HG03354 (cell line): Measurements from ENCODE around the gene COX7A2L.
"Not testable (repeated sequence)": the region's sequence is repeated elsewhere in the genome, so short reads cannot be mapped to it uniquely, and the experiment has no call there.

Source experiments
- ATAC-seq: cut with Tn5 transposase; IDR thresholded peaks from one replicate; pipeline ENCODE4 v1.9.1; 2021; ENCODE audit warnings: mild to moderate bottlenecking; ENCODE audit not compliant: unreplicated experiment, poor library complexity, severe bottlenecking

Gene COX7A2L

GRCh38 chr2:42342061-42342794 is 18.8 kb downstream of the COX7A2L start:
- ATAC-seq: no peak

DNA sequence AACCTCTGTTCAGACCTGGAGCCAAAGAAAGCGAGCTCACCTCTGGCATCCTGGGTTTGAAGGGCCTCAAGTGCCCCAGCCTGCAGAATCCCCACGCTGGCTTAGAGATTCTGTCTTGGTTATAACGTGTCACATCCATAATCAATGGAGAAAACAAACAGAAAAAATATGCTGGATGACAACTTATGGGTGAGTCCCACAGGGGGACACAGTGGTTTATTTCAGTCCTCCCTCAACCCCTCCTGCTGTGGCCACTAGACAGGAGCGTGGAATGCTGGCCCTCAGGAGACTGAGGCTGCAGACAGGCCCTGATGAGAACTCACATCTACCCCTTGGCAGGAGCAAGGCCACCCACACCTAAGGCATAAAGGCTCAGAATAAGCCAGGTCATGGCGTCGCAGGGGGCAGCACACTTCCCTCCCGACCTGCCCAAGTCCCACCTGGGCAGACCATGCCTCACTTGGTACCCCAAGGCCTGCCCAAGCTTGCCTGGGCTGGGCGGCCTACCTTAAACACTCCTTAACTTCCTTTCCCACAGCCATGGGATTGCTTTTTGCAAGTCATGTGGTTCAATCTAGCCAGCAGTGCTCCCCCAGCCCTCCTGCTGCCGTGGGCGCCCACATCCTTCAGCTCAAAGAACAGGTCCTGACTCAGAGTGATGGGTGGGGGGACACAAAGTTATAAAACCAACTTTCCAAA is 19.9 kb downstream of the COX7A2L start:
- no peak for ATAC-seq

DNA sequence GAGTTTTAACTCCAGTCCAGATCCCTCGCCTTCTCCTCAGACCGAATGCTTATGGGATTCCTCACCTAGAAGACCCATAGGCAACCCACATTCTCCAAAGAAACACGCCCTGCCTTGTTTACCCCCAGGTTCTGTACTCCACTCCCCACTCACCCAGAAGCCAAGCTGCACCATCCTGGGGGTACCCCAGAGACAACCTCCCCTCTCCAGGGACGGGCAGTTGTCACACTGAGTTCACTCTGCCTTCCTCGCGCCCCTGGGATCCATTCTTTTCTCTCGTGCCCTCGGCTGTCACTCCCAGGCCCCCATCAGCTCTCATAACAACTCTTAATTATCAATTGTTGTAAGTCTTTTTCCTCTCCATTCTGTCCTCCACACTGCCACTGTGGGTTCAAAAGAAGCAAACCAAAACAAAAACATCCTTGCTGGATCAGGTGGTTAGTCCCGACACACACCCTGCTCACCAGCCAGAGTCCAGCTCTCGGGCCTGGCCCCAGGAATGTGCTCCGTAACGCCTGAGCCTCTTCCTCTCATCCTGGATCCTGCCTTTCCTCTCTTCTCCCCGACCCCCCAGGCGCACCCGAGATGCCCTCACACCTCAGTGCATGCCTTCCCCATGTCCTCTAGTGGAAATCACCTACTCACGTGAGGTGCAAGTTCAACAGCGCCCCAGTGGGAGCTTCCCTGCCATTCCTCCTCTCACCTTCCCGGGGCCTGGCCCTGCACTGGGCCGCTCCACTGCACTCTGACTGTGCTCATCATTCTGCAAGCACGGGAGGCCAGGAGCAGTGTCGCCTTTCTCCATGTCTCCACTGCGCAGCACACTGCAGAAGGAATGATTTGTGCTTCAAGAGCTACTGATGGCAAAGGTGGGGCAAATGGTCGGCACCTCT is 20.7 kb downstream of the COX7A2L start:
- ATAC-seq: no peak

DNA sequence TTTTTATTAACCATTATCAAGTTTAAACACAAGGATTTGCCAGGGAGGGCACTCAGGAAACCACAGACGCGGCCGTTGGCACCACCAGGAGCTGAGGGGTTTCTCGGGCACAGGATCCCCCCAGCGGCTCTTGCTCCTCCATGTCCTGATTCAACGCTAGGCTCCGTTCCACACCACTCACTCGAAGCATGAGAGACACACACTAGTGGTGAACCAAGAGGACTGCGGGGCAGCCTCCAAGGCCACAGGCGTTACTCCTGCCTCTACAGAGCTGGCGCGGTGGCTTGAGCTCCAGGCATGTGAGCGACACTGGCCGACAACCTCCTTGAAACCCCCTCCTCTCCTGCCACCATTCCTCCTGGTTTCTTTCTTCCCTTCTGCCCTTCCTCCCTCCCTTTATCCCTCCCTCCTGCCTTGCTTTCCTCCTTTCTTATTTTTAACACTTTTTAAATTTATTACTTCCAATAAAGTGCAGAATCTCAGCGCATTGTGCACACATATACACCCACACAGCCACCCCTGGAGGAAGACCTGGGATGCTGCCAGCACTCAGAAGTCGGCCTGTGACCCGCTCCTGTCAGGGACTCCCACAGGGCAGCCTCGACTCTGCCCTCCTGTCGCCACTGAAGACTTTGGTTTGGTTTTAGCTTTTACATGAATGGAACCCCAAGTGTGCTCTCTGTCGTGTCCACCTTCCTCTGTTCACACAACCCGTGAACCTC is 21.7 kb downstream of the COX7A2L start:
- no peak for ATAC-seq

GRCh38 chr2:42338567-42339190 is 22.3 kb downstream of the COX7A2L start:
- ATAC-seq: no peak

DNA sequence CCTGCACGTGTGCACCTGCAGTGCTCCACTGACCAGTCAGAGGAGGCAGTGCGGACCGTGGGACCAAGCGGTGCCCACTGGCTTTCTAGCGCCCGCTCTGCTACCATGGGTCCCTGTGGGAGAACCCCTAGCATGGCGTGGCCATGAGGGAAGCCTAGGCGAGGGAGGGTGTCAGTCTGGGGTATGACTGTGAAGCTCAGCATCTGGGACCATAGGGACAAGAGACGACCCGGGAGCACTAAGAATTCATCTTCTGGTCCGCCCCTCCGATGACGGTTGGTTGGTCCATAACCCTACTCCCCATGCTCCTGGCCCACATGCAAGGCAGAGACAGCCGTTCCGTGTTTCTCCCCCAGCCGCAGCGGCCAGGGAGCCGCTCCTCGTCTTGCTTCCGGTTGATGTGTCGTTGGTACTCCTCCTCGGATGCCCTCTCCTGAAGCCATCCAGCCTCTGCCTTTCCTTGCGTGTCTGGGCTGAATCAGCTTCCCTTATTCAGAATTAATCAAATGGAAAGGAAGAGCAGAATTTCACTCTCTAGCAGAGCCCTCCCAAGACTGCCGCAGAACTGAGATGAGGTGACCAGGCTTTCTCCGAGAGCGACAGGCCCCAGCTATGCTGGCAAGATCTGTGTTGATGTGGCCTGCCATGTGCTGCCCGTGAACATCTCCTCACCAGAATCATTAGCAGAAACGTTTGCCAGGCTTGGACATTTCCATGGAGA is 23.0 kb downstream of the COX7A2L start:
- ATAC-seq: no peak

GRCh38 chr2:42337356-42337820 is 23.6 kb downstream of the COX7A2L start:
- ATAC-seq: no peak

DNA sequence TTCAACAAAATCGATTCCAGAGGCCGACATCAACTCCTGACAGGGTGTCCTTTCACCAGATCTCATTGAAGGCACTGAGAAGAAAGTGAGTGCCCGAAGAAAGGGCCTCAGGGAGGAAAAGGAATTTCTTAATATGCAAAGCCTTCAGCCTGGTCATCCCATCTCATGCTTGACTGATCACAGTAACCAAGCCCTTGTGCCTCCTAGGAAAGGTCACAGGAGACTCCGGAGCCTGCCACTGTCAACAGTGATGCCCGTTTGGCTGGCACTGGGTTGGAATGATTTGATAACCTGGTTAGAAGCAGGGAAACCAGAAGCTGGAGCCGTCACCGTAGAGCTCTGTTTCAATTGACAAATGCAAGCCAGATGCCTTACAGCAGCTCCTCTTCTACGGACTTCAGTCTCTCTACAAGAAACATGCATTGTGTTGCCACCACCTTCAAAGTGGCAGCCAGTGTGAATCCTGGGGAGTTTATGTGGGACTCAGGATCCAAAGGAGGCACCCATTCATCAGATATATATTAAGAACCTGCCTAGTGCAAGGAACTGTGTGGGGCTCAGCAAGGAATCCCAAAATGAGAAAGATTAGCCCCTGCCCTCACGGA is 24.6 kb downstream of the COX7A2L start:
- ATAC-seq: no peak

DNA sequence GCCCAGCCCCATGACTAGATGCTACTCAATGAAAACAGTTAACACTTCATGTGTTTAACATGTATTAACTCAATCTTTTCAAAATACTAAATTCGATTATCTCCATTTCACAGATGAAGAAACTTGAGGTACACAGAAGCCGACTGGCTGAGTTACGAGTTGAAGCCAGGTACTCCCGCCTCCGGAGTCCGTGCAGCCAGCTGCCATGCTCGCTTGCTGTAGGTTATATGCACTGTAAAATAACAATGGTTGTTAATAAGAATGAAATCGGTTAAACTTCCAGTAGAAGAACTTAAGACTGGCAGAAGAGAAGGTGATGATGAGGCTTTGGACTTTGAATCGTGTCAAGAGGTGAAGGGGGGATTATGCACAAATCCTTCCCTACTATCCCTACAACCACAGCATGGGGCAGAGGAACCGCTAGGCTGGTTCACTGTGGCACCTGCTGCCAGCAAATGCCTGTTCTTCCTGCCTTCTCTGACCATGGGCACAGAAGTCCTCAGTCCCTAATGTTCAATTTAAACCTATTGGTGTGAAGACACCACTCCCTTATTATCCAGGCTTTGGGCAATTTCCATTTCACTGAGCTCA is 25.4 kb downstream of the COX7A2L start:
- ATAC-seq: no peak

DNA sequence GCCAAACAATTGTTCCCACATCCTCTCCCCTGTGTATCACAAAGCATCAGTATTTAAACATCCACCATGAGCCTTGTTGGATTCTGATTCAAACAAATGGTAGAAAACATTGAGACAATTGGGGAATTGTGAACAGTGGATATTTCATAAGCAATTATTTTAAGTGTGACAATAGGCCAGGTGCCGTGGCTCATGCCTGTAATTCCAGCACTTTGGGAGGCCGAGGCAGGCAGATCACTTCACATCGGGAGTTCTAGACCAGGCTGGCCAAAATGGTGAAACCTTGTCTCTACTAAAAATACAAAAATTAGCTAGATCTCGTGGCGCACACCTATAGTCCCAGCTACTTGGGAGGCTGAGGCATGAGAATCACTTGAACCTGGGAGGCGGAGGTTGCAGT is 26.2 kb downstream of the COX7A2L start:
- ATAC-seq: not testable (repeated sequence)

DNA sequence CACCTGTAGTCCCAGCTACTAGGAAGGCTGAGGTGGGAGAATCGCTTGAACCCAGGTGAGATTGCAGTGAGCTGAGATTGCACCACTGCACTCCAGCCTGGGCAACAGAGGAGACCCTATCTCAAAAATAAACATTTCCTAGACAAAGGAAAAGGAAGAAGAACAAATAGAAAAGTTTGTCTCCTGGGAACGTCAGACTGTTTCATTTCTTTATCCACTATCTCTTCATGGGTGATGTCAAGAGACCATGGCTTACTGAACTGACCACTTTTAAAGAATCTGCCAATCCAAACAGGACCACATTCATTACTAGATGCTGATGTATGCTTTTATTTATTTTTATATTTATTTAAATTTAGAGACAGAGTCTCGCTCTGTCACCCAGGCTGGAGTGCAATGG is 26.8 kb downstream of the COX7A2L start:
- no peak for ATAC-seq

DNA sequence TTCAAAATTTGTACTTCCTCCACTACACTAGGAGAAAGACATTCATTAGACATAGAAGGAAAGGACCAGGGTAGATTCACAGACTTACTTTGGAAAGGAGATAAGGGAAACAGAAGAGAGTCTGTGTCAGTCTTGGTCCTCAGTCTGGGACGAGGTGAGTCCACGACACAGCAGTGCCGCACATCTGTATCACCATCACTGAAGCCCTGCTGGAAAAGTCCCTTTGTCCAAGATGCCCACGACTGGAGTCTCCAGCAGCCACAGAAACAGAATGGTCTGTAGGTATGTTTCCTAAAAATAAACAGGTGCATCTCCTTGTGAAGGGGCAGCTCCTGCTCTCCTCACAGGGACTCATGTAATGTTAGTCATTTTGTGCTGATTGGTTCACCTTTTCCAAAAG is 27.4 kb downstream of the COX7A2L start:
- no peak for ATAC-seq

- no peak for ATAC-seq
Measured at GRCh38 chr2:42332575-42332974, 28.4 kb downstream of the COX7A2L start.

DNA sequence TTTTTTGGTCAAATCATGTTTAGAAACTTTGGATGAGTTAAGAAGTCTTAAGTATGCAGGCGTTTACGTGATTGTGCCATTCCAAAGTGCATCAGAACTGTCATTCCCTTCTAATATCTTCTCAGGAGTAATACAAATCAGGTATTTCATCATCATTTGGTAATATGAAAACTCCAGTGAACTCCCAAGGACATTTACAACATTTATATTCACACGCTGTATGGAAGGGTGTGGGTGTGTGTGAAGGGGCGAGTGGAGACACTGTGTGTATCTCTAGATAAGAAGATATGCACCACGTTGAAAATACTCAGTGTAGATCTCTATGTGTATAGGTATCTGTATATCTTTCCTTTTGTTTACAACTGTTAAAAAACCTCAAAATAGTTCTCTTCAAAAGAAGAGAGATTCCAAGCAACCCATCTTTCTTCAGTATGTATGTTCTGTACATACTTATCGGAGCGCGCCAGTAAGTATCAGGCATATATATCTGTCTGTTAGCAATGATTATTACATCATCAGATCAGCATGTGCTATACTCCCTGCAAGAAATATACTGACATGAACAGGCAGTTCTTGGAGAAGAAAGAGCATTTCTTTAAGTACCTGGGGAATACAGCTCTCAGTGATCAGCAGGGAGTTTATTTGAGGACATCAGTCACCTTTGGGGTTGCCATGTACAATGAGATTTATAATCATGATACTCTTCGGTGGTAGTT is 29.3 kb downstream of the COX7A2L start:
- ATAC-seq: no peak

GRCh38 chr2:42329736-42330135 is 31.3 kb downstream of the COX7A2L start:
- ATAC-seq: no peak

DNA sequence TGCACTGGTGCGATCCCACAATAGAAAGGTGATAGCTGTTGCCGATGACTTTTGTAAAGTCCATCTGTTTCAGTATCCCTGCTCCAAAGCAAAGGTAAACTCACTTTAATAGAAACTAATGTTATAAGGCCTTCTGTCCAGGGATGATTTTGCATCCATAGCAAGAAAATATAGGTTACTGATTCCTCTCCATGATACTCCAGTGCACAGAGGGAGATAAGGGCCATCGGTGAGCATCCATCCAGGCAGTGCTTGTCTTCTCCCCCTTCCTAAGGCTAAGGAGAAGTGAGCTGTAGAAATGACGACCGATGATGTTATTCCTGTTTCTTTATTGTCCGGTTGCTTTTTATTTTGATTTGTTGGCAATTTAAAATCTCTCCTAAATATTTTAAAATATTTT is 32.1 kb downstream of the COX7A2L start:
- ATAC-seq: no peak

DNA sequence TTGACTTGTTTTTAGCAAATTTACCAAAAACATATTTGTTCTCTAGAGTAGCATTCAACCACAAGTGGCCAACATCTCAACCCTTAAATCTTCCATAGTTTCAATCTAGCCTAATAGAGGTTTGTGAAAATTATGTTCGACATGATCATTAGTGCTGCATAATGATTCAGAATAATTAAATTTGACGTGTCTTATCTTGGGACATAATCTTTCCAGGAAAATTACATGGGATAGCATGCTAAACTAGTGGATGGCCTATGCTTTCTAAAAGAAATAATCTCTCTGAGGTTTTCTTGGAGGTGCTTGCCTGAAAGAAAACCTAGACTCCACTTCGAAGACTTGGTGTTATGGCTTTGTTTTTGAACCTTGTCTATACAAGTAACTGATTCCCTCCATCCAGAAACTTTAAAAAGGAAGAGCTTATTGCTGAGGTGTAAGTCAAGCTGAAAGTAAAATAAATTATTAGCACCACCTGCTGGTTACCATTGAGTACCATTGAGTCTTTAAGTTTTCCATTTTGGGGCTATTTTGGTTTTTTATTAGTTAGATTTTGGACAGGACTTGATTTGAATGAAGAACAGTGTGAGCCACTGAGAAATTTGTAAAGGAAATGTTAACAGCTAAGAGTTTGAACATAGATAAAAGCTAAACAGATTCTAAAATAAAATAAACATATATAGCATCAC is 32.7 kb downstream of the COX7A2L start:
- ATAC-seq: peak; percentile 60
